ENCODE results near the gene ESRRB.

ESRRB gene

GRCh38 chr14:76446486-76446885, 70.5 kb downstream of the ESRRB start:
- Histone ChIP-seq H3K4me1 (ENCODE audit: control insufficient read depth, insufficient read depth, low read length) (no peaks in the 10 kb centered on the region), H3K9me3 (ENCODE audit: control insufficient read depth, insufficient read depth, low read depth, low read length) (no peaks in the 10 kb centered on the region), H3K36me3 (ENCODE audit: control insufficient read depth in 2 of 2, insufficient read depth in 1 of 2, low read length in 2 of 2) (no peaks in the 10 kb centered on the region), H3K4me3 (ENCODE audit: low read depth, low read length) (no peak overlapping the region), H3K27ac (ENCODE audit: extremely low read depth, low read depth, low read length) (no peak overlapping the region)
- ChIA-PET CTCF (interaction anchor here (2.7 kb wide), 1 partner anchor 10 kb away, joined by 11 read pairs; no protein-coding TSS in a partner anchor), POLR2A (interaction anchor here (0.6 kb wide), 1 partner anchor 21 kb away, joined by 3 read pairs; no protein-coding TSS in a partner anchor)
- TF ChIP-seq ZEB2 (tag by site-specific recombination; IDR thresholded peaks at IDR 0.05) (no peak), ZNF623 (tag by site-specific recombination; IDR thresholded peaks at IDR 0.05) (no peak), ZSCAN5A (tag by site-specific recombination; IDR thresholded peaks at IDR 0.05) (no peak), ZBTB44 (tag by site-specific recombination; IDR thresholded peaks at IDR 0.05) (no peak), ZNF776 (tag by site-specific recombination; IDR thresholded peaks at IDR 0.05; ENCODE audit: borderline replicate concordance) (no peak), SP7 (tag by site-specific recombination; IDR thresholded peaks at IDR 0.05) (no peak), ZNF473 (tag by site-specific recombination; IDR thresholded peaks at IDR 0.05) (no peak), ZNF112 (tag by site-specific recombination; IDR thresholded peaks at IDR 0.05) (no peak), ZNF394 (tag by site-specific recombination; IDR thresholded peaks at IDR 0.05; ENCODE audit: borderline replicate concordance) (no peak), ZNF302 (tag by site-specific recombination; IDR thresholded peaks at IDR 0.05; ENCODE audit: low read depth) (no peak), ZBTB49 (tag by site-specific recombination; IDR thresholded peaks at IDR 0.05; ENCODE audit: low read depth) (no peak), ZNF202 (tag by site-specific recombination; IDR thresholded peaks at IDR 0.05; ENCODE audit: borderline replicate concordance) (no peak), ZNF596 (tag by site-specific recombination; IDR thresholded peaks at IDR 0.05) (no peak), ZNF174 (tag by site-specific recombination; IDR thresholded peaks at IDR 0.05) (no peak), ZBTB20 (tag by site-specific recombination; IDR thresholded peaks at IDR 0.05) (no peak), ZNF645 (tag by site-specific recombination; IDR thresholded peaks at IDR 0.05) (no peak)

- ChIA-PET POLR2A (interaction anchor here (0.6 kb wide), 1 partner anchor 21 kb away, joined by 3 read pairs; no protein-coding TSS in a partner anchor), CTCF (interaction anchor here (2.7 kb wide), 1 partner anchor 9 kb away, joined by 11 read pairs; no protein-coding TSS in a partner anchor)
- Histone ChIP-seq H3K4me1 (ENCODE audit: control insufficient read depth, insufficient read depth, low read length) (no peaks in the 10 kb centered on the region), H3K4me3 (ENCODE audit: low read depth, low read length) (no peak overlapping the region), H3K9me3 (ENCODE audit: control insufficient read depth, insufficient read depth, low read depth, low read length) (no peaks in the 10 kb centered on the region), H3K36me3 (ENCODE audit: control insufficient read depth in 2 of 2, insufficient read depth in 1 of 2, low read length in 2 of 2) (no peaks in the 10 kb centered on the region), H3K27ac (ENCODE audit: extremely low read depth, low read depth, low read length) (no peak overlapping the region)
- TF ChIP-seq ZNF561 (tag by site-specific recombination; IDR thresholded peaks at IDR 0.05; ENCODE audit: borderline replicate concordance) (no peak), ZNF366 (tag by site-specific recombination; conservative IDR thresholded peaks at IDR 0.05) (peak; percentile 80; the same call in 1 of the 2 replicates)
Measured at GRCh38 chr14:76446921-76447320, 71.0 kb downstream of the ESRRB start.
